Measurements from ENCODE around the gene TMEM130.

The TMEM130 gene

GRCh38 chr7:98870807-98871491, 1.1 kb upstream of the TMEM130 start:
- TF ChIP-seq, protein P1, sequence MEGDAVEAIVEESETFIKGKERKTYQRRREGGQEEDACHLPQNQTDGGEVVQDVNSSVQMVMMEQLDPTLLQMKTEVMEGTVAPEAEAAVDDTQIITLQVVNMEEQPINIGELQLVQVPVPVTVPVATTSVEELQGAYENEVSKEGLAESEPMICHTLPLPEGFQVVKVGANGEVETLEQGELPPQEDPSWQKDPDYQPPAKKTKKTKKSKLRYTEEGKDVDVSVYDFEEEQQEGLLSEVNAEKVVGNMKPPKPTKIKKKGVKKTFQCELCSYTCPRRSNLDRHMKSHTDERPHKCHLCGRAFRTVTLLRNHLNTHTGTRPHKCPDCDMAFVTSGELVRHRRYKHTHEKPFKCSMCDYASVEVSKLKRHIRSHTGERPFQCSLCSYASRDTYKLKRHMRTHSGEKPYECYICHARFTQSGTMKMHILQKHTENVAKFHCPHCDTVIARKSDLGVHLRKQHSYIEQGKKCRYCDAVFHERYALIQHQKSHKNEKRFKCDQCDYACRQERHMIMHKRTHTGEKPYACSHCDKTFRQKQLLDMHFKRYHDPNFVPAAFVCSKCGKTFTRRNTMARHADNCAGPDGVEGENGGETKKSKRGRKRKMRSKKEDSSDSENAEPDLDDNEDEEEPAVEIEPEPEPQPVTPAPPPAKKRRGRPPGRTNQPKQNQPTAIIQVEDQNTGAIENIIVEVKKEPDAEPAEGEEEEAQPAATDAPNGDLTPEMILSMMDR (IDR thresholded peaks at IDR 0.05; ENCODE audit: insufficient read depth, low read depth, low read length, missing control alignments): no peak

DNA sequence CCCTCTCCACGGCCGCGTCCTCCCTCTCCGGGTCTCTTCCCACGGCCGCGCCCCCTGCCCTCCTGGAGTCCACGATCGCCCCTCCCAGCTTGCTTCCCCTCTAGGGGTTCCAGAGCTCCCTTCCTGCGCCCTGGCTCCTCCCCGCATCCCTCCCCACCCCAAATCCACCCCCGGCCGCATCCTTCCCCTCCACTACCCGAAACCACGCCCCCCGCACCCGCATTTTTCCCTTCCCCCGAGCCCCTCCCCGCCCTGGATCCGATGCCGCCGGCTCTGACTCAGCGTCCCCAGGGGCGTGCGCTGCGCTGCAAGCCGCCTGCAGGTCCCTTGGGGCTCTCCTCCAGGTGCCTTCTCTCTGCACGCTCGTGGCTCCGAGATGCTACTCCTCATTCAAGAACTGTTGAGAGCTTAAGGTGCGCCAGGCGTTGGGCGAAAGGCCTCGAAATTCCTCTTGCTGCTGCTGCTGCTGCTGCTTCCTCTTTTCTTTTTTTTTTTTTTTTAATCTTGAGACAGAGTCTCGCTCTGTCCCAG, 372 bp upstream of the TMEM130 start:
- peak; percentile 49 for DNase-seq (ENCODE audit: low read depth)
- H3K4me3 ChIP-seq (ENCODE audit: low read length): no peak overlapping the region
- TF ChIP-seq, protein P1 (IDR thresholded peaks at IDR 0.05; ENCODE audit: insufficient read depth, low read depth, low read length, missing control alignments): no peak

More at GRCh38 chr7:98870807-98871491, 1.1 kb upstream of the TMEM130 start:
- DNase-seq (ENCODE audit: low read depth): no peak
- no peak overlapping the region for H3K4me3 ChIP-seq (ENCODE audit: low read length)

DNA sequence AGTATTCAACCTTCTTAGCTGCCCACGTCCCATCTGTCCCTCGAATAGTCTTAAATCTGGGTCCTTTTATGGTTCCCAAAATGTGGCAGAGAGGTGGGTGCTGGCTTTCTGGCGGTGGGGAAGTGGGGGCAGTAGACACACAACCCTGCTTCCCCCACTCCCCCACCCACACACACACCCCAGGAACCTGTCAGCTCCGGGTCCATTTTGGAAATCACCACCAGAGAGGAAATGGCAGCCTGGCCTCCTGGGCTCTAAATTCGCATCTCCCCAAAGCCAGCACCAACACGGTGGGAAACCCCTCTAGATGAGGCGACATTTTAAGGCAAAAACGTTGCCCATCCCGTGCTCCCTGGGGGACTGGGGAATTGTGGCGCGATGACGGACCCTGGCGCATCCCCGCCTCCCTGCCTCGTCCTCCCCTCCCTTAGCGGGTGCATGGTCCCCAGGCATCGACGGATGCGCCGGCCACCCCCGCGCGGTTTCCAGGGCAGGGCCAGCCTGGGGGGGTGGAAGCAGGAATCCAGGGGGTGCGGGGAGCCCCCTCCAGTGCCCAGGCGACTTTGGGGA, 702 bp downstream of the TMEM130 start:
- no peak for DNase-seq (ENCODE audit: low read depth)
- no peak overlapping the region for H3K4me3 ChIP-seq (ENCODE audit: low read length)
- TF ChIP-seq, protein P1 (IDR thresholded peaks at IDR 0.05; ENCODE audit: insufficient read depth, low read depth, low read length, missing control alignments): no peak

DNA sequence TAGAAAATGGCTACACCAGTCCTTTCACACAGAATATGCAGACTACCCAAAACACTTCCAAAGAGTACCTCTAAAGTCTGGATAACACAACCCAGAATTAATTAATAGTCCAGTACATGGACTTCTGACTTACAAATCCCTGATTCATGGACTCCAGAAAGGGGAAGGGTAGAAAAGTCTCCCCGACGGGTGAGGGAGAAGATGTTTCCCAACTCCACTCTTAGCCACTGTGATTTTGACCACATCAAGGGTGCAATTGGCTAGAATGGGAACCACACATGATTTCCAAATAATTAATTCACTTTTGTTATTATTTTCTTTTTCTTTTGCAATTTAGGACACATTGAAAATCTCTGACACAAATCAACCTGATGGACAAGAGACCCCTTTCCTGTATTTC, 1.4 kb downstream of the TMEM130 start:
- DNase-seq (ENCODE audit: low read depth): no peak
- TF ChIP-seq, protein P1 (IDR thresholded peaks at IDR 0.05; ENCODE audit: insufficient read depth, low read depth, low read length, missing control alignments): no peak
- no peak overlapping the region for H3K4me3 ChIP-seq (ENCODE audit: low read length)

DNA sequence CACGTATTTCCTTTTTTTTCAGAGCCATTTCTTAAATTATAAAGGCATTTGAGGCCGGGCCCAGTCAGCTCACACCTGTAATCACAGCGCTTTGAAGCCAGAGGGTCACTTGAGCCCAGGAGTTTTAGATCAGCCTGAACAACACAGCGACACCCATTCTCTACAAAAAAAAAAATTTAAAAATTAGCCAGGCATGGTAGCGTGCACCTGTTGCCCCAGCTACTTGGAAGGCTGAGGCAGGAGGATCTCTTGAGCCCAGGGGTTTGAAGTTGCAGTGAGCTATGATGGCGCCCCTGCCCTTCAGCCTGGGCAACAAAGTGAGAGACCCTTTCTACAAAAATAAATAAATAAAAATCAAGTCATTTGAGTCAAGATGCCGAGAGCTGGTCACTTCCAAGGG, 3.0 kb downstream of the TMEM130 start:
- TF ChIP-seq, protein P1 (IDR thresholded peaks at IDR 0.05; ENCODE audit: insufficient read depth, low read depth, low read length, missing control alignments): no peak
- no peak for DNase-seq (ENCODE audit: low read depth)
- H3K4me3 ChIP-seq (ENCODE audit: low read length): no peak overlapping the region

GRCh38 chr7:98866351-98866750, 3.5 kb downstream of the TMEM130 start:
- TF ChIP-seq, protein P1 (IDR thresholded peaks at IDR 0.05; ENCODE audit: insufficient read depth, low read depth, low read length, missing control alignments): no peak
- DNase-seq (ENCODE audit: low read depth): no peak
- H3K4me3 ChIP-seq (ENCODE audit: low read length): no peak overlapping the region
